T-helper 2 cell treated with Interferon-gamma antibody and Interleukin-4, amounts not matched to agents 100 ng/mL and 5 ng/mL, for 36 hours (primary cell): ENCODE measurements around the gene PRSS8. TPM values are rescaled to one million over a fixed set of nuclear protein-coding genes. Genes with fewer than 3 reads are reported as not detected.
"Not testable (repeated sequence)": the region's sequence is repeated elsewhere in the genome, so short reads cannot be mapped to it uniquely, and the experiment has no call there.

Experiments used
- intact Hi-C: fragments of 100-400 bp; cut with micrococcal nuclease; formaldehyde crosslinking; loops from one replicate; pipeline ENCODE4 v1.15.1; 2023
- total RNA-seq: library from RNA; stranded (reverse); gene quantifications from 2 replicates; pipeline ENCODE4 v1.2.3, GENCODE V29; 2022

Gene PRSS8
- total RNA-seq, result 0.18 TPM in 1 of 2 replicates, not detected in the other

DNA sequence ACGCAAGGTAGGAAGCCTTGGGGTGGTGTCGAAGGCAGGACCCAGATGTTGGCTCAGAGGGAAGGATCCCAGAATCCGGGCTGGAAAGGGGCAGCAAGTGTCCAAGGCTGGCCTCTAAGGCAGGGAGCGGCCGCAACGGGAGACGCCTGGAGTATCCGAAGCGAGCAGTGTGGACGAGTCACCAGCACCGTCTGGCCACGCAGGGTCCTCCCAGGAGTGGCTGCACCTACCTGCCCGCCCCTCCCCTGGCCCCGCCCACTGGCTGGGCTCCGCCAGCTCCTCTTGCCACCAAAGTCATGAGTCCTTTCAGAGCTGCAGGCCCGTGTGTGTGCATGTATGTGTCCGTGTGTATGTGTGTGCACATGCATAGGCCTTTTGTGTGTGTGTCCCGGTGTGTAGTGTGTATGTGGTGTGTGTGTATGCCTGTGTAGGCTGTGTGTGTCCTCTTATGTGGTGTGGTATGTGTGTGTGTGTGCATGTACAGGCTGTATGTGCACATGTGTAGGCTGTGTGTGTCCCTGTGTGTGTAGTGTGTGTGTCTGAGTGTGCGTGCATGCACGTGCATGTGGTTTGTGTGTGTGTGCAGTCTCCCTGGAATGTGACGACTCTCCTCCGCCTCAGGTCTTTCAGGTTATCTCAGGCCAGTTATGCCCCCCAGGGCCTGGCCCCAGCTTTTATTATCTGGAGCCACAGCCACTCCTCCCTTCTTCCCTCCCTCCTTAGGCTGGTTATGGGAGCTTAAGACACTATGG, at the start of gene PRSS8:
Gene PRSS8, minus strand, starts transcription at position 193 of the 752 bp plus-strand sequence. CDS start 229 bp downstream, outside the sequence.
- intact Hi-C loops, result no loop called here

DNA sequence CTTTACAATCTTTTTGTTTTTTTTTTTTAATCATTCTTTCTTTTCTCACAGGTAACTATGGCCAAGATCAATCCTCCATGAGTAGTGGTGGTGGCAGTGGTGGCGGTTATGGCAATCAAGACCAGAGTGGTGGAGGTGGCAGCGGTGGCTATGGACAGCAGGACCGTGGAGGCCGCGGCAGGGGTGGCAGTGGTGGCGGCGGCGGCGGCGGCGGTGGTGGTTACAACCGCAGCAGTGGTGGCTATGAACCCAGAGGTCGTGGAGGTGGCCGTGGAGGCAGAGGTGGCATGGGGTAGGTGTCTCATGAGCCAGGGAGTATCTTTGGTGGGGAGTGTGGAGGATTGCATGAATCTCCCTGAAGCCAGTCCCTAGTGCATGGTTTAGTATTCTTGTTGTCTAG, 49.4 kb upstream of the PRSS8 start:
- intact Hi-C loops, result loop anchor here (5.0 kb wide), 2 partner anchors 153 to 167 kb away; partner anchors contain the start of gene STX4

DNA sequence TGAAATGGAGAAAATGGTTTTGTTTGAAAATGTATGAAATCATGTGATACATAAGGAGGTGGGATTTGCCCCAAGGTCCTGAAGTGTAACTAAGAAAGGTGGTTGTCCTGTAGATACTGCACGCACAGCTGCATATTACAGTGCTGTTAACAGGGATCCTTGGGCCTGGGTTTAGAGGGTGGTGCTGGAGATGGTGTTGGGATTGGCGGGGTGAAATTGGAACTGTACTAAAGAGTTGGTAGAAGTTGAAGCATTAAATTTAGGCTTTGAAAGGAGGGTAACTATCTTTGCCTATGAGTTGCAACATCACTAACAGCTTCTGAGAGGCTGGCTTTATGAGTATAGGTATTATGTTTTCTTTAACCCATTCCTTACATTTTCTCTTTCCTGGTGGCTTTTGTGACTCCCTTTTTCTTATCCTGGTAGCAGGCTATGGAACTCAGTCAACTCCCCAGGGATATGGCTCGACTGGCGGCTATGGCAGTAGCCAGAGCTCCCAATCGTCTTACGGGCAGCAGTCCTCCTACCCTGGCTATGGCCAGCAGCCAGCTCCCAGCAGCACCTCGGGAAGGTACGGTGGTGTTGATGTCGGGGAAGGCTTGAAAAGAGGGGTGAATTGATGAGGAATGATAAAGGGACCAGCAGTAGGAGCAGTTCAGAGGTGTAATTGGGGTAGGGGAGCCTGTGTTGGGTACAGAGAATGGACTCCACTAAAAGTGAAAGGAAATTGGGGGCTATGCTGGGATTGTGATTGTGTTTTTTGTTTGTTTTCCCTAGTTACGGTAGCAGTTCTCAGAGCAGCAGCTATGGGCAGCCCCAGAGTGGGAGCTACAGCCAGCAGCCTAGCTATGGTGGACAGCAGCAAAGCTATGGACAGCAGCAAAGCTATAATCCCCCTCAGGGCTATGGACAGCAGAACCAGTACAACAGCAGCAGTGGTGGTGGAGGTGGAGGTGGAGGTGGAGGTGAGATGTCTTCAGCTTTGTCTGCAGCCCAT, 48.2 kb upstream of the PRSS8 start:
- intact Hi-C loops, result loop anchor here (5.0 kb wide), 2 partner anchors 151 to 169 kb away; partner anchors contain the start of gene STX4

DNA sequence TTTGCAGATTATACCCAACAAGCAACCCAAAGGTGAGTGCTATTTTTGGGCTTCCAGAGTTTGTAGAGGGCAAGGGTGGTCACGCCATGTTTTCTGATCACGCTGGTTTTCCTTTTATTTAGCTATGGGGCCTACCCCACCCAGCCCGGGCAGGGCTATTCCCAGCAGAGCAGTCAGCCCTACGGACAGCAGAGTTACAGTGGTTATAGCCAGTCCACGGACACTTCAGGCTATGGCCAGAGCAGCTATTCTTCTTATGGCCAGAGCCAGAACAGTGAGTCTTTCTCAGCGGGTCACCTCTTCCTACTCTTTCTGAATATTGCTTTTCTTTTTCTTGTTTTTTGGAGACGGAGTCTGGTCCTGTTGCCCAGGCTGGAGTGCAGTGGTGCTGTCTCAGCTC, 46.9 kb upstream of the PRSS8 start:
- intact Hi-C loops, result loop anchor here (5.0 kb wide), 2 partner anchors 150 to 170 kb away; partner anchors contain the start of gene STX4

DNA sequence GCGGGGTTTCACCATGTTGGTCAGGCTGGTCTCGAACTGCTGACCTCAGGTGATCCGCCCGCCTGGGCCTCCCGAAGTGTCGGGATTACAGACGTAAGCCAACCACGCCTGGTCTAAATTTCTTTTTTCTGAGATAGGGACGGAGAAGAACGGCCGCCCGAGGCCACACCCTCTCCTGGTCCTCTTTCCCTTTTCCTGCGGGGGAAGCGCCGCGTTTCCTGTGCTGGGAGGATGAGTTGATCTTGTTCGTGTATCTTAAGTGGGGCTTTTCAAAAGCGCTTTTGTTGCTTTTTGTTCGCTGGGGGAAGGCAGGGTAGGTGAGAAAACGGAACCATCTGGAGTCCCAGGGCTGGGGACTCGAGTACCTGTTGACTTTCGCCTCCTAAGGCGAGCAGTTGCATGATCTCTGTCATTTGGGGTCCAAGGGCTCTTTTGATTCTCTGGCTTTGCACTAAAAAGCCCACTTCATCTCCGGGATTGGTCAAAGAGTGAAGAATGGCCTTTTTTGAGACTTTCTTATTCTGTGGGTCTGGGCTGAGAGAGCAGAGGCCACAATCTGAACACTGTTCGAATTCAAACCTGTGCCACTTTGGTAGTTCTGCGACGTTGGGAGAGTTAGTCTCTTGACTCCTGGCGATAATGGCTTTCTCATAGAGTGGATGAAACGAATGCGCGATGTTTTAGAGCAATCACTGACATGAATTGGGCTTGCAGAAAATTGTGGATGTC, 45.7 kb upstream of the PRSS8 start:
- intact Hi-C loops, result loop anchor here (2.0 to 5.0 kb wide), 3 partner anchors 64 to 171 kb away; partner anchors contain the start of genes KAT8 and STX4

DNA sequence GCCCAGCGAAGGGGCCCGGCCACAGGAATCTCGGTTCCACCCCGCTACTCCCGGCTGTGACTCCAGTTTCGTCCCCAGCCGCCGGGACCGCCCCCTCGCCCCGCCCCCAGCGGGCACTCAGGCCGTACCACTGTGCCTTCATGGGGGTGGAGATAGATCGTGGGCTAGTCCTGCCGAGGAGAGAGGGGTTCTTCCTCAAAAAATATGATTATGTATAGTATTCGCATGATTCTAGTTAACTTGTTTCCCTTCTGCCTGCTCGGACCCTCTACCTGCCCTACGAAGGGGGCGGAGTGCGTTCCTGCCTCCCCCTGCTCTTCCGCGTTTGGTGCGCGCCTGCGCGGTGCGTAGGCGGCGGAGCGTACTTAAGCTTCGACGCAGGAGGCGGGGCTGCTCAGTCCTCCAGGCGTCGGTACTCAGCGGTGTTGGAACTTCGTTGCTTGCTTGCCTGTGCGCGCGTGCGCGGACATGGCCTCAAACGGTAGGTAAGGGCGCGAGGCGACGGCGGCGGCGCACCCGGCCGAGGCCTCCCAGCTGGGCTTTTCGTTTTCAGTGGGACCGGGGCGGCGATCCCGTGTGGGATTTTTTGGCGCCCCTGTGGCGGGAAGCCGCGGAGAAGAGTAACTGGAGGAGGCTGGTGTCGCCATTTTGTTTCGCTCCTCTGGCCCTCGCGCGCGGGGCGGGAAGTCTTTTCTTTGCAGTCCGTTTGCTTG, 44.4 kb upstream of the PRSS8 start, which contains the start of gene FUS:
Gene FUS, plus strand, starts transcription at position 393 of the 713 bp plus-strand sequence. Its CDS starts 76 bp downstream, at position 469.
- intact Hi-C loops, result loop anchor here (1.0 to 5.0 kb wide), 10 partner anchors 21 to 697 kb away; partner anchors contain the start of genes ARMC5, KAT8, SETD1A and STX4

DNA sequence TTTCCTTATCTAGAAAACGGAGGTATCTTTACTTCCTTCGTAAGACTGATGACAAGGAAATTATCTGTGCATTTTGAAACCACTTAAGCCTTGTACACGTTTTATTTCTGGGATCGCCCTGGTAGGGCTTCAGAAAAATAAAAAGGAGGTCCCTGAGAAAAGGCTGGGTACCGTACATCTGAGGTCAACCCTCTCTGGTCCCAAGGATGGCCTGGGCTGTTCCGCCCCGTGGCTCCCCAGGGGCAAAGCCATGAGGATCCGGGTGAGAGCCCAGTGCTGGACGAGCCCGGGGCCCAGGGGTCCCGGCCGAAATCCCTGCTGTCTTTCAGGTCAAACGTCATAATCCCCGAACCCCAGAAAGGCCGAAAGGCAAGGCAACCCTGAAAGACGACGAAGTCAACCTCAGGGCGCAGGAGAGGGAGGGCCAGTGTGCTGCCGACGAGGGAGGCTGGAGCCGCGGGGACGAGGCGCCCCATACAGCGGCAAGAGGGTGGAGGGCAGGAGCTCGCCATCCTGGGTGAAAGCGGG, 43.8 kb upstream of the PRSS8 start:
- intact Hi-C loops, result loop anchor here (1.0 to 5.0 kb wide), 2 partner anchors 22 to 698 kb away; no protein-coding TSS in a partner anchor

DNA sequence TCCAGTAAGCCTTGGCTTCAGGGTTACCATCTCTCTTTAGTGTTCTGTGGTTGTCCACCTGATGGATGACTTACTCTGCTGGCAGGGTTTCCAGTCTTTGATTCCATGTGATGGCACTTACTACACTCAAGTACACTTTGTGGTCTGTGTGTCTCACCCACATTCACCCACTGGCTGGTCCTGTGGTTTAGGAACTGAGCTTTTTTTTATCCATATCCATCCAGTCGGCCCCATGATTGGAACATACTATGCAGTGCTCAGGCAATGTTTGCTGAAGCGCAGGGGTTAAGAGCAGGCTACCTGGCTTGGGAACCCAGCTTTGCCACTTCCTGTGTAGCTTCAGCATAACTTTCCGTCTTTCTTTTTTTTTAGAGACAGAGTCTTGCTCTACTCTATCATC, 41.6 kb upstream of the PRSS8 start:
- intact Hi-C loops, result loop anchor here (5.0 kb wide), 1 partner anchor 700 kb away; no protein-coding TSS in a partner anchor

DNA sequence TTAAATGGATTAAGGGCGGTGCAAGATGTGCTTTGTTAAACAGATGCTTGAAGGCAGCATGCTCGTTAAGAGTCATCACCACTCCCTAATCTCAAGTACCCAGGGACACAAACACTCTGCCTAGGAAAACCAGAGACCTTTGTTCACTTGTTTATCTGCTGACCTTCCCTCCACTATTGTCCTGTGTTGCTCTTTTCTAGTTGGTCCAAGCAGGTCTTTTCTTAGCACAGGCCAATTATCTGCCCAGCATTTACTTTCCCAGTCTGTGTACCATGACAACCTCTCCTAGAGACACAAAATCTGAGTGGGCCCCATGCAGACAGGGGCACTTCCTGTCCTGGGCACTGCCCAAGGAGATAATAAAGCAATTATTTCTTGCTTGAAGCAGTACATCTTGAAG, 34.5 kb upstream of the PRSS8 start:
- intact Hi-C loops, result not testable (repeated sequence)

DNA sequence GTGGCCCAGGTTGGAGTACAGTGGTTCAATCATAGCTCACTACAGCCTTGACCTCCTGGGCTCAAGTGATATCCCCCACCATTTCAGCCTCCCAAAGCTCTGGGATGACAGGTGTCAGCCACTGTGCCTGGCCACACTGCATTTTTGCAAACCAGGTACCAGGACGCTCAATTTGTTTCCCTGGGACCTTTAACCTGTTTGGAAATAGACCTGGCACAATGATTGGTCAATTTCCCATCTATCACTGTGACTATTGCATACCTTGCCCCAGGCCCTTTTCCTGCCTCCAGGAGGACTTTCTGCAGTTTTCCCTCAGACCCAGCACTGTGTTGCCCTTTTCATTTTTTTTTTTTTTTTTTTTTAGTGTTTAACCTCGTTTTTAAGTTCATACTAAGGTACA, 33.3 kb upstream of the PRSS8 start:
- intact Hi-C loops, result no loop called here

DNA sequence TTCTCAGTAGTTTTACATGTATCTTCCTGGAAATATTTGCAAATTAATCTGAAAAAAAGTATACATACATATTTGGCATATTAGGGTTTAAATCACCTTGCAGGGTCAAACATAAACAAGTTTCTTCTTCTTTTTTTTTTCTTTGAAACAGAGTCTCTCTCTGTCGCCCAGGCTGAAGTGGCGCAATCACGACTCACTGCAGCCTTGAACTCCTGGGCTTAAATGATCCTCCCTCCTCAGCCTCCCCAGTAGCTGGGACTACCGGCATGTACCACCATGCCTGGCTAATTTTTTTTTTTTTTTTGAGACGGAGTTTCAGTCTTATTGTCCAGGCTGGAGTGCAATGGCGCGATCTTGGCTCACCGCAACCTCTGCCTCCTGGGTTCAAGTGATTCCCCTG, 31.8 kb upstream of the PRSS8 start:
- intact Hi-C loops, result no loop called here

DNA sequence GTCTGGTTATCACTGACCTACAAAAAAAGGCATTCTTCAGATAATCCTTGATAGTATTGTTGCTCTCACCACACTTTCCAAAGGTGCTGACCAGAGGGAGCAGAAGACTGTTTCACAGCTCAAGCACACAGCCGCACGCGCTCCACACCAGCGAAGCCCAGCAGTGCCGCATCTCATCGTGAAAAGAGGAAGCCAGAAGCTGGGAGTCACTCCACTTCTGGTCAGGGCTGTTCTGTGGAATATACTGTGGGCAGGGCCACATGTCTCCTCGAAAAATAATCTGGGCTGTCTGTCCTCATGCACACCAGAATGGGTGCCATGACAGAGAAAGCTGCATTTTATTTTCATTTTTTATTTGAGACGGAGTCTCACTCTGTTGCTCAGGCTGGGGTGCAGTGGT, 21.6 kb upstream of the PRSS8 start:
- intact Hi-C loops, result no loop called here

DNA sequence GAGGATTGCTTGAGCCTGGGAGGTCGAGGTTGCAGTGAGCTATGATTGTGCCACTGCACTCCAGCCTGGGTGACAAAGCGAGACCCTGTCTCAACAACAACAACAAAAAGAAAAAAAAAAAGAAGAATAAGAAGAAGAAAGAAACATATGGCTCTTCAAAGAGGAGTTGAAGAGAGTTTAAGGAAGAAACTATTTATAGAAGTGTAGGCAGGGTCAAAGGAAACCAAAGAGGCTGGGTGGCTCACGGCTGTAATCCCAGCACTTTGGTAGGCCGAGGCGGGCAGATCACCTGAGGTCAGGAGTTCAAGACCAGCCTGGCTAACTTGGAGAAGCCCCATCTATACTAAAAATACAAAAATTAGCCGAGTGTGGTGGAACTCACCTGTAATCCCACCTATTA, 15.4 kb upstream of the PRSS8 start:
- intact Hi-C loops, result not testable (repeated sequence)

DNA sequence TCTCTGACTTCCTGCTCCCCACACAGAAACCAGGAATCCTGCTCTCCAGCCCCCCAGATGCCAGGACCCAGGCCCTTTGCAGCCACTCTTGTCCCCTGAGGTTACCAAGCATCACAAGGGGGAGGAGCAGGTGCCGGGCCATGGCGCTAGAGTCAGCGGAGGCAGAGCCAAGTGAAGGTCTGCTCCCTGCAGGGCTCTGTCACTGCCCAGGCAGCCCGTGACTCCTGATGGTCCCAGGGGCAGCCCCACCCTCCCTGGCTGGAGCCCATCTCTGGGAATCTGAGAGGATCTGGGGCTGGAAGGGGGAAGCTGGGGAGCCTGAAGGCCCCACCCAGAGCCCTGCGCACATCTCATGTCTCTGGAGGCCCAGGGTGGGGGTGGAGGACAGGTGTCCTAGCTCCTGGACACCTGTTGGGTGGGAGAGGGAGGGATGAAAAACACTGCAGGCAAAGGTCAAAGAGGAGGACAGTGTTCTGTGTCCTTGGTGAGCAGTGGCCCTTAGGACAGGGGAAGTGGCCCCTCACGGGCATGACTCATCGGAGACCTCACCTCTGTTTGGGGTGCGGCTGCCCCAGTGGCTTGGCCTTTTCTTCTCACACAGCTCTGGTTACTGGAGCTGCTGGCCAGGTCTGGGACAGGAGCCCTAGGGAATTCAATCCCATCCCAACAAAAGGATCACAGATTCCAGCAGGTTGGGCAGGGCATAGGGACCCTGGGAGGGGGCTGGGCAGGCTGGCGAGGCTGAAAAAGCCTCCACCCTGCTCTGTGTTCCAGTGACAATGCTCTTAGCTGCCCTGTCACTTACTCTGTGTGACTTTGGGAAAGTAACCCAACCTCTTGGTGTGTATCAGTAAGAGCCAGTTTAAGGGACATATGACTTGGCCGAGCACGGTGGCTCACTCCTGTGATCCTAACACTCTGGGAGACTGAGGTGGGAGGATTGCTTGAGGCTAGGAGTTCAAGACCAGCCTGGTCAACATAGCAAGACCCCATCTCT, 14.7 kb upstream of the PRSS8 start, which contains the start of gene PRSS36:
Gene PRSS36, minus strand, starts transcription at position 173 of the 997 bp plus-strand sequence. Its CDS starts 31 bp downstream, at position 142.
- intact Hi-C loops, result no loop called here

DNA sequence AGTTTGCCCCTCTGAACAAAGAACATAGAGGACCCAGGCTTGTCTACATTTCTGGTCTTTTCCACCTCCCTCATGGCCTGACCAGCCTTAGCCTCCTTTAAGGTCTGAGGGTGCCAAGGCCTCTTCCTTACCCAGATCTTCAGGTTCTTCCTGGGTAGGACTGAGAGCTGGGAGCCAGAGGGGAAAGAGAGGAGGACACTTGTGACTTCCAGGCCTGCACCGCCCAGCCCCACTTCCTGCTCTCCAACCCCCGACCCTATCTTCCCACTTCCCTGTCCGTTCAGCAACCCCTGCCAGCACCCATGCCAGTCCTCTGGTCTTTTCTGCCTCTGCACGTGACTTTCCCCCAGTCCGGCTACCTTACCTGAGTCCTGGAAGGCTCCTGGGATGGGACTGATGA, 13.8 kb upstream of the PRSS8 start:
- intact Hi-C loops, result no loop called here

DNA sequence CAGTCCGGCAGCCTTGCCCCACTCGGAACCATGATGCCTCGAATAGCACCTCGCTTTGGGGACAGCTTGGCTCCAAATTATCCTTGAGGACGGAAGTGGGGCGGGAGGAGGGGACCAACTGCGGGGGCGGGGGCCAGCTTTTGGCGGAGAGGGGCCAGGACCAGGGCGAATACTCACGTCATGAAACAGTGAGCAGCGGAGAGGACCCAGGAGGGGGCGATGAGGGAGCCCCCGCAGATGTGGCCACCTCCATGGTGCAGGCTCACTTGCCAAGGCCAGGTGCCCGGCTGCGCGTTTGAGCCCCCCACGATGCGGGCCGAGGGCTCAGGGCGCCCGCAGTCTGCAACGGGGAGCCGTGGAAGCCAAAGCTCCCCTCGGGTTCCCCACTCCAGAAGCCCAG, 13.4 kb upstream of the PRSS8 start:
- intact Hi-C loops, result no loop called here

DNA sequence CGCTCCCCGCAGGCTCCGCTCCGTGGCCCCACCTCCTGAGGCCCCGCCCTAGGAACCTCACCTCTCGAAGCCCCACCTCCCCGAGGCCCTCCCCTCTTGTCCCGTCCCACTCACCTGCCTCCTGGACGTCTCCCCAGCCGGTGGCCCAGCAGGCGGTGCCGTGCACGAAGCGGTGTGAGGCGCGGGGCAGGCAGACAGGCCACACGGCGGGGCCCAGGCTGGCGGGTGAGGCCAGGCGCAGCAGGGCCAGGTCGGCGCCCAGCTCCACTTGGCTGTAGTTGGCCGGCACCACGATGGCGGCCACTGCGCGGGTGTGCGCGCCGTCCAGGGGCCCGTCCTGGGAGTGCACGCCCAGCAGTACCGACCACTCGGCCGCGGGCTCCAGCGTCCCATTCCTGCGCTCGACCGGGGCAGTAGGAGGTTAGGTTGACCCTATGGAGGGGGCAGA, 12.8 kb upstream of the PRSS8 start:
- intact Hi-C loops, result no loop called here

DNA sequence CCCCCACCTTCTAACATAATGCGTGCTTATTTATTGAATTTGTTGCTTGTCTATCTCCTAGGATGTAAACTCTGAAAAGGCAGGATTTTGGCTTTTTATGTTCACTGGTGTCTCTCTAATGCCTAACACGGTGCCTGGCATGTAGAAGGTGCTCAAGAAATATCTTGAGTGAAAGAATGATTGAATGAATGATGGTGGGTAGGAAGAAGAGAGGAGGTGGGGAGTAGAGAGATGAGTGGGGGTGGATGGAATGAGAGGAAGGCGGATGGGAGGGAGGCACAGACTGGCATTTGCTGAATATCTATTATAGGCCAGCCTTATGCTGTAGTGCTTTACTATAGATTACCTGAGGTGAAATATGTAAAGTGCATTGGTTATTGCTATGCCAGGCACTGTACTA, 12.0 kb upstream of the PRSS8 start:
- intact Hi-C loops, result no loop called here
